IMR-90 (cell line): Measurements from ENCODE around the gene ITFG1. TPM values are rescaled to one million over a fixed set of nuclear protein-coding genes. Genes with fewer than 3 reads are reported as not detected.

Source experiments
- ATAC-seq: fragments of 200-7000 bp; cut with Tn5 transposase; 2 replicates; pipeline ENCODE4 v1.9.1; 2020; ENCODE audit warnings: low read depth, mild to moderate bottlenecking, moderate library complexity
- BruUV-seq: library from RNA; stranded (reverse); fragments of 400-500 nt; replicated peaks from 2 replicates; lab custom pipeline; 2021; lab: Mats Ljungman, UMichigan
- CTCF ChIA-PET: fragments of 300-600 bp; formaldehyde crosslinking; extraction: SDS; loops from one replicate; lab custom pipeline; 2021; ENCODE audit warnings: antibody characterized with exemption; lab: Yijun Ruan, JAX
- POLR2A ChIA-PET: fragments of 300-600 bp; sonication (Branson Sonifier 250); formaldehyde crosslinking; loops from one replicate; lab custom pipeline; 2022; ENCODE audit warnings: antibody characterized with exemption; ENCODE audit not compliant: unreplicated experiment; lab: Charles Lee
- DNase-seq: peaks from one replicate; pipeline ENCODE4 v3.0.0; 2013
- H2AFZ ChIP-seq: replicated peaks from 2 replicates; pipeline ENCODE3; 2013; ENCODE audit warnings: low read length, mild to moderate bottlenecking; ENCODE audit not compliant: poor library complexity
- H2AK5ac ChIP-seq: 2 replicates; pipeline ENCODE4 v1.6.1; 2013; ENCODE audit warnings: low read depth, low read length, inconsistent platforms
- H2AK9ac ChIP-seq: replicated peaks from 2 replicates; pipeline ENCODE3; 2013; ENCODE audit warnings: mild to moderate bottlenecking, low read depth, low read length, moderate library complexity; ENCODE audit not compliant: poor library complexity
- H2BK120ac ChIP-seq: 2 replicates; pipeline ENCODE4 v1.6.1; 2013; ENCODE audit warnings: low read depth, low read length, inconsistent platforms
- H2BK15ac ChIP-seq: 3 replicates; pipeline ENCODE4 v1.6.1; 2013; ENCODE audit warnings: low read depth, low read length, inconsistent platforms
- H2BK20ac ChIP-seq: 2 replicates; pipeline ENCODE4 v1.6.1; 2013; ENCODE audit warnings: low read depth, mild to moderate bottlenecking, inconsistent platforms, low read length, moderate library complexity
- H2BK5ac ChIP-seq: 2 replicates; pipeline ENCODE4 v1.6.1; 2013; ENCODE audit warnings: mild to moderate bottlenecking, low read depth, low read length, inconsistent platforms; ENCODE audit not compliant: poor library complexity, severe bottlenecking
- H3K14ac ChIP-seq: replicated peaks from 2 replicates; pipeline ENCODE4 v1.6.1; 2013; ENCODE audit warnings: low read depth, low read length, inconsistent platforms
- H3K18ac ChIP-seq: 2 replicates; pipeline ENCODE4 v1.6.1; 2013; ENCODE audit warnings: low read depth, low read length, control low read depth
- H3K23ac ChIP-seq: 2 replicates; pipeline ENCODE4 v1.6.1; 2013; ENCODE audit warnings: low read depth, low read length, inconsistent platforms
- H3K27ac ChIP-seq: 2 replicates; pipeline ENCODE4 v1.5.1; 2013; ENCODE audit warnings: mild to moderate bottlenecking, control low read depth, low read length; ENCODE audit not compliant: insufficient read depth
- H3K27me3 ChIP-seq: 2 replicates; pipeline ENCODE4 v1.6.1; 2013; ENCODE audit warnings: low read length; ENCODE audit not compliant: control insufficient read depth, insufficient read depth
- H3K36me3 ChIP-seq: 2 replicates; pipeline ENCODE4 v1.6.1; 2013; ENCODE audit warnings: low read length, mixed read lengths; ENCODE audit not compliant: control insufficient read depth, insufficient read depth
- H3K4ac ChIP-seq: 2 replicates; pipeline ENCODE4 v1.6.1; 2013; ENCODE audit warnings: low read depth, low read length, inconsistent platforms
- H3K4me1 ChIP-seq: 2 replicates; pipeline ENCODE4 v1.6.1; 2013; ENCODE audit warnings: low read length, mixed read lengths; ENCODE audit not compliant: control insufficient read depth, insufficient read depth
- H3K4me2 ChIP-seq: 2 replicates; pipeline ENCODE4 v1.6.1; 2013; ENCODE audit warnings: low read depth, mild to moderate bottlenecking, control low read depth, low read length, moderate library complexity
- H3K4me3 ChIP-seq: 2 replicates; pipeline ENCODE4 v1.5.1; 2013; ENCODE audit warnings: low read depth, mild to moderate bottlenecking, control low read depth, low read length, moderate library complexity; ENCODE audit not compliant: insufficient read depth
- H3K56ac ChIP-seq: 2 replicates; pipeline ENCODE4 v1.6.1; 2013; ENCODE audit warnings: low read length, inconsistent platforms; ENCODE audit not compliant: insufficient read depth; ENCODE audit errors: extremely low read depth
- H3K79me1 ChIP-seq, 2 experiments: 2 replicates each; pipeline ENCODE4 v1.6.1; 2013; ENCODE audit warnings: low read length in 2 of 2, inconsistent platforms in 1 of 2, low read depth in 1 of 2
- H3K9ac ChIP-seq: 2 replicates; pipeline ENCODE4 v1.6.1; 2013; ENCODE audit warnings: low read depth, low read length, control low read depth
- H3K9me1 ChIP-seq: 2 replicates; pipeline ENCODE4 v1.6.1; 2013; ENCODE audit warnings: low read length, inconsistent platforms; ENCODE audit not compliant: insufficient read depth
- H3K9me3 ChIP-seq: 2 replicates; pipeline ENCODE4 v1.6.1; 2013; ENCODE audit warnings: low read length; ENCODE audit not compliant: control insufficient read depth, insufficient read depth
- H4K20me1 ChIP-seq: 2 replicates; pipeline ENCODE4 v1.6.1; 2013; ENCODE audit warnings: low read length, inconsistent platforms; ENCODE audit not compliant: insufficient read depth
- H4K5ac ChIP-seq: 2 replicates; pipeline ENCODE4 v1.6.1; 2013; ENCODE audit warnings: mild to moderate bottlenecking, low read depth, low read length, control low read depth
- H4K8ac ChIP-seq, 2 experiments: 2 replicates each; pipeline ENCODE4 v1.6.1; 2013; ENCODE audit warnings: low read depth in 2 of 2, low read length in 2 of 2, control low read depth in 1 of 2, inconsistent platforms in 1 of 2
- H4K91ac ChIP-seq: 2 replicates; pipeline ENCODE4 v1.6.1; 2013; ENCODE audit warnings: low read depth, low read length, inconsistent platforms; ENCODE audit not compliant: insufficient read depth
- BHLHE40 ChIP-seq: fragments of 150-350 bp; IDR thresholded peaks from 2 replicates; pipeline ENCODE4 v1.6.1; 2016; ENCODE audit warnings: mild to moderate bottlenecking, low read depth, low read length
- CEBPB ChIP-seq: IDR thresholded peaks from 2 replicates; pipeline ENCODE4 v1.6.1; 2012; ENCODE audit warnings: low read depth, low read length, improper control_type of control experiment
- CHD1 ChIP-seq: IDR thresholded peaks from 2 replicates; pipeline ENCODE4 v1.6.1; 2012; ENCODE audit warnings: low read depth, low read length, improper control_type of control experiment
- FOS ChIP-seq: fragments of 150-350 bp; IDR thresholded peaks from 2 replicates; pipeline ENCODE4 v1.6.1; 2016; ENCODE audit warnings: low read depth, low read length
- MAFK ChIP-seq: IDR thresholded peaks from 2 replicates; pipeline ENCODE4 v1.6.1; 2012; ENCODE audit warnings: low read depth, low read length, improper control_type of control experiment
- MAZ ChIP-seq: IDR thresholded peaks from 2 replicates; pipeline ENCODE4 v1.6.1; 2012; ENCODE audit warnings: low read depth, mild to moderate bottlenecking, low read length, improper control_type of control experiment, moderate library complexity, borderline replicate concordance
- MXI1 ChIP-seq: IDR thresholded peaks from 2 replicates; pipeline ENCODE4 v1.6.1; 2012; ENCODE audit warnings: low read depth, mild to moderate bottlenecking, low read length, moderate library complexity, borderline replicate concordance
- NFE2L2 ChIP-seq: fragments of 150-350 bp; IDR thresholded peaks from 2 replicates; pipeline ENCODE4 v1.6.1; 2016; ENCODE audit warnings: low read depth, mild to moderate bottlenecking, low read length
- POLR2A ChIP-seq: IDR thresholded peaks from 2 replicates; pipeline ENCODE4 v1.6.1; 2012; ENCODE audit warnings: mild to moderate bottlenecking, low read depth, low read length
- RAD21 ChIP-seq: IDR thresholded peaks from 2 replicates; pipeline ENCODE4 v1.6.1; 2012; ENCODE audit warnings: low read length, improper control_type of control experiment
- RCOR1 ChIP-seq: IDR thresholded peaks from 2 replicates; pipeline ENCODE4 v1.6.1; 2012; ENCODE audit warnings: mild to moderate bottlenecking, low read length, improper control_type of control experiment; ENCODE audit not compliant: insufficient replicate concordance
- RFX5 ChIP-seq: IDR thresholded peaks from 2 replicates; pipeline ENCODE4 v1.8.0; 2012; ENCODE audit warnings: low read depth, mild to moderate bottlenecking, low read length, moderate library complexity
- SMC3 ChIP-seq: fragments of 150-350 bp; IDR thresholded peaks from 2 replicates; pipeline ENCODE4 v1.6.1; 2016; ENCODE audit warnings: low read depth, mild to moderate bottlenecking, antibody characterized with exemption, low read length, moderate library complexity
- WGBS, 2 experiments: methylation state at CpG; one replicate each; pipeline versions ENCODE4 v1.1.5 to v1.1.7; 2013; ENCODE audit warnings: missing lambda C conversion rate in 2 of 2; ENCODE audit not compliant: insufficient read length in 1 of 2; ENCODE audit errors: extremely low coverage in 2 of 2; 5-methylcytosine and 5-hydroxymethylcytosine counted together
- dilution Hi-C: fragments of 300-500 bp; cut with HindIII; formaldehyde crosslinking; loops from one replicate; pipeline ENCODE4 v1.14.3; 2018; ENCODE audit warnings: low sequenced_read_pairs; ENCODE audit not compliant: unreplicated experiment
- in situ Hi-C: fragments of 300-500 bp; cut with MboI; formaldehyde crosslinking; loops from 3 replicates; pipeline ENCODE4 v1.14.3; 2019; ENCODE audit warnings: low sequenced_read_pairs, inconsistent platforms, mixed read lengths
- intact Hi-C: fragments of 100-400 bp; cut with micrococcal nuclease; formaldehyde crosslinking; loops from 2 replicates; pipeline ENCODE4 v1.10.0; 2022
- polyA plus RNA-seq, 3 experiments: library from polyadenylated mRNA; depleted of rRNA; stranded (reverse); fragments of >200 nt; gene quantifications; 2 replicates each; pipeline ENCODE4 v1.2.3, GENCODE V29; 2012; ENCODE audit warnings: low replicate concordance in 1 of 3
- total RNA-seq: library from RNA; depleted of rRNA; stranded (reverse); fragments of >200 nt; gene quantifications from 2 replicates; pipeline ENCODE4 v1.2.3, GENCODE V29; 2012
- TF ChIP-seq, protein P1 (sequence below): fragments of 150-350 bp; IDR thresholded peaks from 2 replicates; pipeline ENCODE4 v1.6.1; 2017; ENCODE audit warnings: mild to moderate bottlenecking, antibody characterized with exemption, low read length, low read depth
- TF ChIP-seq, protein P2 (sequence below): conservative IDR thresholded peaks from 2 replicates; pipeline ENCODE4 v1.5.1; 2012; ENCODE audit warnings: mild to moderate bottlenecking, low read depth, low read length, improper control_type of control experiment
- TF ChIP-seq, protein P3 (sequence below): fragments of 150-350 bp; IDR thresholded peaks from 2 replicates; pipeline ENCODE4 v1.6.1; 2016; ENCODE audit warnings: low read depth, mild to moderate bottlenecking, low read length, moderate library complexity, borderline replicate concordance

ITFG1 gene
- total and polyA plus RNA-seq, 2 of the 4 experiments (the other 2 are of a cell fraction), result 54.3 to 60.4 TPM

DNA sequence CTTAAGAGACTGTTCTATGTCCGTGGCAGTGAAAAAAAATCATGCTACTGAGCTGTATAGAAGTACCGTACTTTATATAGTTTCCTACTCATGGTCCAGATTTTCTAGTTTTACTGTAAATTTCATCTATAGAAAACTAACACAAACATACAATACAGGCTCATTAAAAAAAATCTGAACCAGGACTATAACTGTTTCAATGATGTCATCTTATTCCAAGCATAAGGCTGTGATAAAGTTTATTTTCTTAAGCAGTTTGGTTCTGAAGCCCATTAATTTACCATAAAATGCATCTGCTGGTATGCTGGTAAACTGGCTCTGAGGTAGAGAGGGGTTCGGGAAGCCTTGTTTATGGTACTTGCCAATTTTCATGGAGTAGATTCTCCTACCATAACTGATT, 300.4 kb downstream of the ITFG1 start:
- Histone ChIP-seq H3K56ac (no peak overlapping the region), H2AFZ (no peak overlapping the region), H3K27me3 (no peaks in the 10 kb centered on the region), H4K20me1 (no peaks in the 10 kb centered on the region), H3K36me3 (no peaks in the 10 kb centered on the region), H3K79me1 (no peaks in the 10 kb centered on the region), H3K9me3 (no peaks in the 10 kb centered on the region), H3K4me2 (no peak overlapping the region), H3K23ac (no peak overlapping the region), H2BK5ac (no peak overlapping the region), H3K4me1 (no peaks in the 10 kb centered on the region), H3K27ac (no peak overlapping the region), H2BK15ac (no peak overlapping the region), H4K8ac (no peak overlapping the region), H3K18ac (no peak overlapping the region), H3K9me1 (no peaks in the 10 kb centered on the region), H3K14ac (no peak overlapping the region), H4K91ac (no peak overlapping the region), H2AK5ac (no peak overlapping the region), H4K5ac (no peak overlapping the region), H2AK9ac (no peak overlapping the region), H3K9ac (no peak overlapping the region), H2BK20ac (no peak overlapping the region), H2BK120ac (no peak overlapping the region), H3K4me3 (no peak overlapping the region), H3K4ac (no peak overlapping the region)
- intact Hi-C loops (no loop called here), dilution Hi-C loops (no loop called here), in situ Hi-C loops (loop anchor here (25.0 kb wide), 1 partner anchor 502 kb away; no protein-coding TSS in a partner anchor)
- ChIA-PET CTCF (no interaction called here), POLR2A (no interaction called here)
- DNase-seq (no peak), ATAC-seq (no peak)
- no CpG with 5 or more reads among the region's 3 CpGs for WGBS, 2 experiments
- TF ChIP-seq MXI1 (no peak), RCOR1 (no peak), MAZ (no peak), CEBPB (no peak), SMC3 (no peak), FOS (no peak), BHLHE40 (no peak), RAD21 (no peak), NFE2L2 (no peak), RFX5 (no peak), MAFK (no peak), POLR2A (no peak), CHD1 (no peak)
- TF ChIP-seq, protein P1, sequence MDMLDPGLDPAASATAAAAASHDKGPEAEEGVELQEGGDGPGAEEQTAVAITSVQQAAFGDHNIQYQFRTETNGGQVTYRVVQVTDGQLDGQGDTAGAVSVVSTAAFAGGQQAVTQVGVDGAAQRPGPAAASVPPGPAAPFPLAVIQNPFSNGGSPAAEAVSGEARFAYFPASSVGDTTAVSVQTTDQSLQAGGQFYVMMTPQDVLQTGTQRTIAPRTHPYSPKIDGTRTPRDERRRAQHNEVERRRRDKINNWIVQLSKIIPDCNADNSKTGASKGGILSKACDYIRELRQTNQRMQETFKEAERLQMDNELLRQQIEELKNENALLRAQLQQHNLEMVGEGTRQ, result no peak
- TF ChIP-seq, protein P2, sequence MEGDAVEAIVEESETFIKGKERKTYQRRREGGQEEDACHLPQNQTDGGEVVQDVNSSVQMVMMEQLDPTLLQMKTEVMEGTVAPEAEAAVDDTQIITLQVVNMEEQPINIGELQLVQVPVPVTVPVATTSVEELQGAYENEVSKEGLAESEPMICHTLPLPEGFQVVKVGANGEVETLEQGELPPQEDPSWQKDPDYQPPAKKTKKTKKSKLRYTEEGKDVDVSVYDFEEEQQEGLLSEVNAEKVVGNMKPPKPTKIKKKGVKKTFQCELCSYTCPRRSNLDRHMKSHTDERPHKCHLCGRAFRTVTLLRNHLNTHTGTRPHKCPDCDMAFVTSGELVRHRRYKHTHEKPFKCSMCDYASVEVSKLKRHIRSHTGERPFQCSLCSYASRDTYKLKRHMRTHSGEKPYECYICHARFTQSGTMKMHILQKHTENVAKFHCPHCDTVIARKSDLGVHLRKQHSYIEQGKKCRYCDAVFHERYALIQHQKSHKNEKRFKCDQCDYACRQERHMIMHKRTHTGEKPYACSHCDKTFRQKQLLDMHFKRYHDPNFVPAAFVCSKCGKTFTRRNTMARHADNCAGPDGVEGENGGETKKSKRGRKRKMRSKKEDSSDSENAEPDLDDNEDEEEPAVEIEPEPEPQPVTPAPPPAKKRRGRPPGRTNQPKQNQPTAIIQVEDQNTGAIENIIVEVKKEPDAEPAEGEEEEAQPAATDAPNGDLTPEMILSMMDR, result no peak
- TF ChIP-seq, protein P3, sequence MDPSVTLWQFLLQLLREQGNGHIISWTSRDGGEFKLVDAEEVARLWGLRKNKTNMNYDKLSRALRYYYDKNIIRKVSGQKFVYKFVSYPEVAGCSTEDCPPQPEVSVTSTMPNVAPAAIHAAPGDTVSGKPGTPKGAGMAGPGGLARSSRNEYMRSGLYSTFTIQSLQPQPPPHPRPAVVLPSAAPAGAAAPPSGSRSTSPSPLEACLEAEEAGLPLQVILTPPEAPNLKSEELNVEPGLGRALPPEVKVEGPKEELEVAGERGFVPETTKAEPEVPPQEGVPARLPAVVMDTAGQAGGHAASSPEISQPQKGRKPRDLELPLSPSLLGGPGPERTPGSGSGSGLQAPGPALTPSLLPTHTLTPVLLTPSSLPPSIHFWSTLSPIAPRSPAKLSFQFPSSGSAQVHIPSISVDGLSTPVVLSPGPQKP, result no peak
- BruUV-seq, result no TSS peak
